Activated CD8-positive, alpha-beta memory T cell treated with anti-CD3 and anti-CD28 coated beads, Interleukin-2, amount 50 U/mL, for 24 hours (primary cell): ENCODE measurements around the gene WRAP73.
"Not testable (repeated sequence)": the region's sequence is repeated elsewhere in the genome, so short reads cannot be mapped to it uniquely, and the experiment has no call there.

Experiments
- DNase-seq: peaks from one replicate; pipeline ENCODE4 v3.0.0-alpha.2; 2020; ENCODE audit errors: extremely low read depth

WRAP73 gene

DNA sequence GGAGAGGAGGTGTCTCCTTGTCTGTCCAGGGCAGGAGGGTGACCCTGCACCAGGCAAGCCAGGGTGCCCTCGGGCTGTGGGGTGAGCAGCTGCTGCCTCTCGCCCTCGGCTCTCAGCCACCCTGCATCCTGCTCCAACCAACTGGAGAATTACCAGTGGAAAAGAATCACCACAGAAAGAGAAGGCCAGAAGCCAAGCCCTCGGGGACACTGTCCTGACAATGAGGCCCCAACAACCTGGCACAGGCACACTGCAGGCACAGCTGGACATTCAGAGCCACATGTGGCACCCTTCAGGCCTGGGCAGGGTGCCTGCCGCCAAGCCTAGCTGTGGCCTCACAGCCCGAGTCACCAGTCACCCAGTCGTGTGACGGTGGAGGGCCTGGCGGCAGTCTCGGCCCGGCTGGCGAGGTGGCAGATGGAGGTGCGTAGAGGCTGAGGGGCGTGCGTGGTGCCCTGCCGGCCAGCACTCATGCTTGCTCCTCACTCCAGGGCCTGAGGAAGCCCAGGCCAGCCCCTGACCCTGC lies 50.6 kb downstream of the WRAP73 start:
- no peak for DNase-seq

GRCh38 chr1:3598522-3599285 lies 51.2 kb downstream of the WRAP73 start:
- DNase-seq, result no peak

DNA sequence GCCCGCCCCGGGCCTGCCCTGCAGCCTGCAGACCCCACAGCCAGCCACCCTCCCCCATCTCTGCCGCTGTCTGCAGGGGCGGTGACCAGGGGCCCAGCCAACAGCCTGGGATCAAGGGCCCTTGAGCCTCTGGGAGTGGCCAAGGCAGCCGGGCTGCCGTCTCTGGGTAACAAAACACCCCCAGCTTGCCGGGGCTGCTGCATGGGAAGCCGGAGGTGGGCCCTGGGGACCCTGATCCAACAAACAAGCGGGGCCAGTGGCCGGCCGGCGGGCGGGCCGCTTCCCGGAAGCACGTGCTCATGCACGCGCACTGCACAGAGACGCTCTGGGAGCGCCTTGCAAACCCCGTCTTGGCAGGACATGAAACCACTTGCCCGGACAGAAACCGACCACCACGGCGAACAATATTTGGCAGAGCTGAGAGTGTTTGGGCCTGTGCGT lies 51.8 kb downstream of the WRAP73 start:
- no peak for DNase-seq

DNA sequence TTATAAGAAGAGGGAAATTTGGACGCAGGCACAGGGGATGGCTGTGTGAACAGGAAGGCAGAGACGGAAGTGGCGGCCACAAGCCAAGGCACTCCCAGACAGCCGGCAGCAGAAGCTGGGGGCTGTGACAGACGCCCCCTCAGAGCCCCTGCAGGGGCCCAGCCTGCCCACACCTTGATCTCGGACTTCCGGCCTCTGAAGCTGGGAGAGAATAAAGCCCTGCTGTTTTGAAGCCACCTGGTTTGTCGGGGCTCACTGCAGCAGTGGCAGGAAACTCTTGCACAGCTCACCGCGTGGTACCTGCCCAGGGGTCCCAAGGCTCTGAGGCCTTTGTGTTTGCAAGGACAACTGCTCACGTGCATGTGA lies 52.3 kb downstream of the WRAP73 start:
- no peak for DNase-seq

- no peak for DNase-seq
These were observed 53.0 kb downstream of the WRAP73 start for GRCh38 chr1:3596663-3597598.

DNA sequence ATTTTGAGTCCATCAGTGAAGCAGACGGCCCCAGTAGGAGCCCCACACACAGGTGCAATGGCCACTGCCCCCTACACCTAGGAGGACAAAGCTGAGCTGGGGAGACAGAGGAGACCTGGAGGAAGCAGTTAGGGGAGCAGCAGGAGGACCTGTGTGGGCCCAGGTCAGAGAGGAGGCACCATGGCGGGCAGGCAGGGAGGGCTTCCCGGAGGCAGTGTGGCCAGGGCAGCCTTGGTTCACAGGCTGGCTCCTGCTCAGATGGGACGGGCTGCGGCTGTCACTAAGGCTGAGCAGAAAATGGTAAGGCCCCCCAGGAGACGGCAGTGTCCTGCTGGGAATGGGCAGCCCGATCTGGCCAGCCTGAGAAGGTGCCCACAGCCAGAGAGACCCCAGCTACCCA lies 54.0 kb downstream of the WRAP73 start:
- no peak for DNase-seq

- no peak for DNase-seq
These were observed 55.1 kb downstream of the WRAP73 start for GRCh38 chr1:3594706-3595377.

GRCh38 chr1:3593745-3594144 lies 56.2 kb downstream of the WRAP73 start:
- DNase-seq, result no peak

DNA sequence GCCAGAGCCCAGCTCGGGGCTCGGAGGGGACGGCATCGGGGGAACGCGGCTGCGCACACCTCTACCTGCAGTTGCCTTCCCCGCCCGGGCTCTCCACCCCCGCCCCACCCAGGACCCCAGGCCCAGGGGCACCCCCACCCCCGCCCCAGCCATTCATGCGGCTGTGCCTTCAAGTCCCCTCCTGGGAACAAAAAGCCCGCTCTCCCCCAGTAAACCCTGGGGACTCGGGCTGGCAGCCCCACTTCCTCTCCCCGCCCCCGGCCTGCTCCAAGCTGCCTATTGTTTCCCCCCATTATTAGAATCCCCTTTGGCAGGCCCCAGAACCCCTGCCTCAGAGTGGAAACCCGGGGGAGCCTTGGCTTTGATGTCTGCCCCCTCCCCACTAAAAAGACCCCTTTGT lies 56.6 kb downstream of the WRAP73 start:
- DNase-seq, result no peak

GRCh38 chr1:3590951-3591865 lies 58.7 kb downstream of the WRAP73 start:
- DNase-seq, result no peak

DNA sequence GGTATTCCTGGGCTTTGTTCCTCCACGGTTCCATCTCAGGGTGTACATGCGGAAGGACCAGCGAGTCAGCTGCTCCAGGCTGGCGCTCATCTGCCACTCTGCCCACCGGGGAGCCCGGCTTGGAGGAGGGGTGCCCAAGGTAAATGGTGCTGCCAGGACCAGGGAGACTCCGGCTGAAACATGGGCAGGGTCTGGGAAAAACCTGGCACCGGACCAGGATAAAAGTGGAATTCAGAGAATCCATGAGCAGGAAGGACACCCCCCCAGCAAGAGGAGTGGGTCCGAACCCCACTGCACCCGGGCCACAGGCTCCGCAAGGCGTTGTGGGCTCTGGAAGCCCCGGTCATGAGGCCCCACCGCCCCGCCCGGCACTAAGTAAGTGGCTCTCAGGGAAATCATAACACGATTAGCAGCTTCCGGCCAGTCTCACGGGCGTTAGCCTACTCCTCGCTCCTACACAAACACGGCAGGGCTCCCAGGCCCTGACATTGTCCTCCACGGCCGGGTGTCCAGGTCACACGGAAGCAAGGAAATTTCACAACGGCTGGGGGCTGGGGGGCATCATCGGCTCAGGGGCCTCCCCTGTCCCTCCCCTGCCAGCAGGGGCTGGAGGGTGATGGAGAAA lies 59.7 kb downstream of the WRAP73 start:
- DNase-seq, result no peak

GRCh38 chr1:3588395-3588794 lies 61.5 kb downstream of the WRAP73 start:
- DNase-seq, result no peak

GRCh38 chr1:3586986-3587759 lies 62.7 kb downstream of the WRAP73 start:
- no peak for DNase-seq

DNA sequence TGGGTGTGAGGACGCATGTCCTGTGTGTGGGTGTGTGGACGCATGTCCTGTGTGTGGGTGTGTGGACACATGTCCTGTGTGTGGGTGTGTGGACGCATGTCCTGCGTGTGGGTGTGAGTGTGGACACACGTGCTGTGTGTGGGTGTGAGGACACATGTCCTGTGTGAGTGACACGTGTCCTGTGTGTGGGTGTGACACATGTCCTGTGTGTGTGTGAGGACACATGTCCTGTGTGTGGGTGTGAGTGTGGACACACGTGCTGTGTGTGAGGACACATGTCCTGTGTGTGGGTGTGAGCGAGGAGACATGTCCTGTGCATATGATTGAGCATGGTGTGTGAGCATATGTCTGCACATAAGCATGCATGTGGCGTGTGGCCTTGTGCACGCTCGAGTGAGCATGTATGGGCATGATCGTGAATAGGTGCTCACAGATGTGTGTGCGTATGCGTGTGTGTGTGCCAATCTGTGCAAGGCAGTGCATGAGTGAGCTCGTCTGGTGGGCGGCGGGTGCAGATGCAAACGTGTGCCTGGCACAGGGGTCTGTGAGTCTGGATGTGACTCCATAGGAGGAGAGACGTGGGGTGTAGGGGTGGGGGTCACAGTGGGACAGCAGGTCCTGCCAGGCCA lies 63.8 kb downstream of the WRAP73 start:
- DNase-seq, result no peak

DNA sequence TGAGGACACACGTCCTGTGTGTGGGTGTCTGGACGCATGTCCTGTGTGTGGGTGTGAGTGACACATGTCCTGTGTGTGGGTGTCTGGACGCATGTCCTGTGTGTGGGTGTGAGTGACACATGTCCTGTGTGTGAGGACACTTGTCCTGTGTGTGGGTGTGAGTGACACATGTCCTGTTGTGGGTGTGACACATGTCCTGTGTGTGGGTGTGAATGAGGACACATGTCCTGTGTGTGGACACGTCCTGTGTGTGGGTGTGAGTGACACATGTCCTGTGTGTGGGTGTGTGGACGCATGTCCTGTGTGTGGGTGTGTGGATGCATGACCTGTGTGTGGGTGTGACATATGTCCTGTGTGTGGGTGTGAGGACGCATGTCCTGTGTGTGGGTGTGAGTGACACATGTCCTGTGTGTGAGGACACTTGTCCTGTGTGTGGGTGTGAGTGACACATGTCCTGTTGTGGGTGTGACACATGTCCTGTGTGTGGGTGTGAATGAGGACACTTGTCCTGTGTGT lies 64.5 kb downstream of the WRAP73 start:
- DNase-seq, result not testable (repeated sequence)

DNA sequence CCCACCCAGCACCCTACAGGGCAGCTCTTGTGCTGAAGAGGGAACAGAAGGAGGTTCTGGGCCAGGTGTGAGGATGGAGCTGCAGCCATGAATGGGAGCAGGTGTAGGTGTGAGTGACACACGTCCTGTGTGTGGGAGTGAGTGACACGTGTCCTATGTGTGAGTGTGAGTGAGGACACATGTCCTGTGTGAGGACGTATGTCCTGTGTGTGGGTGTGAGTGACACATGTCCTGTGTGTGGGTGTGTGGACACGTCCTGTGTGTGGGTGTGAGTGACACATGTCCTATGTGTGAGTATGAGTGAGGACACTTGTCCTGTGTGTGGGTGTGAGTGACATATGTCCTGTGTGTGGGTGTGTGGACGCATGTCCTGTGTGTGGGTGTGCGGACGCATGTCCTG lies 65.0 kb downstream of the WRAP73 start:
- no peak for DNase-seq

DNA sequence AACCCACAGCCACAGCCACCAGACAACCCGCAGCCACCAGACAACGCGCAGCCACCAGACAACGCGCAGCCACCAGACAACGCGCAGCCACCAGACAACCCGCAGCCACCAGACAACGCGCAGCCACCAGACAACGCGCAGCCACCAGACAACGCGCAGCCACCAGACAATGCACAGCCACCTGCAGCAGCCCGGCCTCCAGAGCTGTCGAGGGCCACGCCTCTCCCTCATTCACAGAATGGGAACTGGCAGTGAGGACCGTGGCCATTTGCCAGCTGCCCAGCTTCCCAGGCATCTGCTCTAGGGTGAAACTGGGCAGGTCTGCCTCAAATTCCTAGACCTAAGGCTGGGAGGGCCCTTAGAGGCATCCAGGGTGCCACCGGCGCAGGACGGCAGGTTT lies 66.2 kb downstream of the WRAP73 start:
- not testable (repeated sequence) for DNase-seq

DNA sequence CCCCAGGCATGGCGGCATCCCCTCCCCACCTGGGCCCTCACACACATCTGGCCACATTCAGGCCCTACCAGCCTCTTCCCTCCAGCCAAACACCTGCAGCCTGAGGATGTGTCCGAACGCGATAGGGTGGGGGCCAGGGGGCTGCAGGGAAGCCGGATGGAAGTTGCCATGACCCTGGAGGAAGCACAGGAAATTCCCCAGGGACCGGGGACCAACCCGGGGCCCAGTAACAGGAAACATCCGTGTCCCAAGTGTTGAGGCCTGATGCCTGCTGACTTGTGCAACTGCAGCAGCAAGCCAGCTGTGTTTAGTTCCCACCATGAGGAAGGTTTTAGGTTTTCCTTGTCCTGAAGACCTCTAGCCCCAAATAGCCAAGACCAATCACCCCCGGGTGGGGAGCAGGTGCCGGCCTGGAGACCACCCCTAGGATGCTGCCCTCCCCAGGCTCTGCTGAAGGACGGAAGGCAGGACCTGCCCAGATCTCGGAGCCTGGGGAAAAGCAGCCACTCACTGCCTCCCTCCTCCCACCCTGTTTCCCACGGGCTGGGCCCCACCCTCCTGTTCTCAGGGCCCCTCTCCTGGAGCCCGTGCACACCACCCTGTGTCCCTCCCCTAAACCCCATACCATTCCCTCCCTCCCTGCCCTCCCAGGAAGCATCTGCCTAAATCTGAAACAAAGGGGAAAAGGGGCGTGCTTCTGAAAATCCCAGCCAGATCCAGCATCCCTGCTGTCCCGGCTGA lies 68.4 kb downstream of the WRAP73 start:
- no peak for DNase-seq
